Stimulated activated CD8-positive, alpha-beta memory T cell treated with anti-CD3 and anti-CD28 coated beads, Interleukin-12 subunit alpha, Interleukin-12 subunit beta, amount 100 ng/mL, for 1 hour (primary cell): Measurements from ENCODE around the gene GOLGA5.
"Not testable (repeated sequence)": the region's sequence is repeated elsewhere in the genome, so short reads cannot be mapped to it uniquely, and the experiment has no call there.

ENCODE experiments used
- DNase-seq: peaks from one replicate; pipeline ENCODE4 v3.0.0-alpha.2; 2020; ENCODE audit warnings: low read depth

The GOLGA5 gene

DNA sequence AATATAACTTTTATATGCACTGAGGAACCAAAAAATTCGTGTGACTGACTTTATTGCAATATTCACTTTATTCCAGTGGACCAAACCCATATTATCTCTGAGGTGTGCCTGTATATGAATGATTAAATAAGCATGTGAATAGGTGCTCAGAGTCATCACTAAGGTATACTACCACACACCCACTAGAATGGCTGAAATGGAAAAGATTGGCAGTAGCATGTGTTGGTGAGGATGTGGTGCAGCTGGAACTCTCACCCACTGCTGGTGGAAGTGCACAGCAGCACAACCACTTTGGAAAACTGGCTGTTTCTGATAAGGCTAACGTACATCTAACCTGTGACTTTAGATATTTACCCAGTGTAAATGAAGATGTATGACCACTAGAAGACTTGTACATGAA, 36.8 kb downstream of the GOLGA5 start:
- DNase-seq, result no peak

- no peak for DNase-seq
Observed at GRCh38 chr14:92832137-92832700, 38.1 kb downstream of the GOLGA5 start.

DNA sequence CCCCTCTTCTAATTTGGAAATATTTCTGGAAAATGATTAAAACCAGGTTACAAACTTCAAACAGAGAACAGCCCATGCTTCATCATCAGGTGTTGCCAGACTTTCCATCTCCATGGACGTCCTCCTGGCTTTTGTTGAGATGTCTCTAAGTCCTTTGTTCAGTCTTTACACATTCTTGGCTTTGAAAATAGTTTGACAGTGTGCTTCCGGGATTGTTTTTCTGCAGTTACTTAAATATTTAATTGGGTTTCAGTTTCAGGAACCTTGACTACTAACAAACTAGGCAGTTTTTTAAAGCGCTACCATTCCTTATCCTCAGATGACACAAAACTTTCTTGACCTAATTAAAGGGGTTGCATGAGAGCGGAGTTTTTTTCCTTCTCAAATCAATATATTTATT, 47.8 kb downstream of the GOLGA5 start:
- no peak for DNase-seq

DNA sequence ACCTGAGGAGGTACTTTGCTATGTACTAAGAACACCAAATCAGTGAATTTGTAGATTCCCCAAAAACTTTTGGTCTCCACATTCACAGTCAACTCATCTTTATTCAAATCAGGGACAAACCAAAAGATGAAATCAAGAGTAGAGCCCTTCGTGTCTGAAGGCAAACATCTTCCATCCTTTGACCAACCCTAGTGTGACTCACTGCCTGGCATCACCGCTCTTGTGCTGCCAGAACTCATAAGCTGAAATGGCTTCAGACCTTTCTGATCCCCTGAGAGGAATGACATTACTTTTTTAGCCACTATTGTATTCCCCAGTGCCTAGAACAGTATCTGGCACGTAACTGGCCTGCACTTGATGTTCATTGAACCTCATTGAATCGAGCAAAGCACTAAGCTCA, 50.1 kb downstream of the GOLGA5 start:
- DNase-seq, result no peak

DNA sequence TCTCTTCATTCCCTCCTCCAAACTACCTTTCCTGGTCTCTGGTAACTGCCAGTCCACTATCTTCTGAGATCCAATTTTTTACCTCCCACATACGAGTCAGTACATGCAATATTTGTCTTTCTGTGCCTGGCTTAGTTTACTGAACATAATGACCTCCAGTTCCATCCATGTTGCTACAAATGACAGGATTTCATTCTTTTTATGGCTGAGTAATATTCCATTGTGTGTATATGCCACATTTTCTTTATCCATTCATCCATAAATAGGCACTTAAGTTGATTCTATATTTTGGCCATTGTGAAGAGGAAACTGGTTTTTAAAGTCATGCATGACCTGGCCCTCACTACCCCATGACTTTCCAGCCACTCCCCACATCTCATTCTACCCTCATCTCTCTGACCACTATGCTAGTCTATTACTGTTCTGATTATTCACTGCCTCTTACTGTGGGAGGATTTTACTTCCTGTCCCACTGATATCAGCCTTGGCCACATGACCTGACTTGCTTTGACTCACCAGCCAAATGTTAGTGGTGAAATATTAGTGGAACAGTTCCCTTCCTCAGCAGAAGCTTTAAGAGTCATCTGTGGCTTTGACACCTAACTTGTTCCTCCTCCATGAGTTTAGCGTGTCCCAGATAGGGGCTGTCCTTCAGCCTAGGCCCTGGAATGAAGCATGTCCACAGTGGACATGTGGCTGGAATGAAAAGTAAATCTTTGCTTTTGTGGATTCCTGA, 52.2 kb downstream of the GOLGA5 start:
- DNase-seq, result no peak

GRCh38 chr14:92847278-92847677, 53.2 kb downstream of the GOLGA5 start:
- DNase-seq, result no peak

DNA sequence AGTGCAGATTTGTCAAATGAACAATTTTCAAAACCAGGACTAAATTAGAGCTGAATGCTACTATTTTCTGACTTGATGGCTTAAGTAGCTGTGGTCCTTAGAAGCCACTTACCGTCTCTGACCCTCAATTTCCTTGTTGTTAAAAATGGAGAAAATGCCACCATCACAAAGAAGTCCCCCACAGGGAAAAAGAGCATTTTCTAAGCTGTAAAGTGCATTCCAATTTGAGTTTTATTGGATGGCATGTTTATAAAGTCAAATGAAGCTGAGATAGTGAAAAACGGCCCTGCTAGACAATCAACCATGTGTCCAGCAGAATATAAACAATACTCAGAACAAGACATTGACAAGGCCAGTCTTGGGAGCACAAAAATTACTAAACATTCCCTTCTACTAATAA, 53.6 kb downstream of the GOLGA5 start:
- DNase-seq, result no peak

DNA sequence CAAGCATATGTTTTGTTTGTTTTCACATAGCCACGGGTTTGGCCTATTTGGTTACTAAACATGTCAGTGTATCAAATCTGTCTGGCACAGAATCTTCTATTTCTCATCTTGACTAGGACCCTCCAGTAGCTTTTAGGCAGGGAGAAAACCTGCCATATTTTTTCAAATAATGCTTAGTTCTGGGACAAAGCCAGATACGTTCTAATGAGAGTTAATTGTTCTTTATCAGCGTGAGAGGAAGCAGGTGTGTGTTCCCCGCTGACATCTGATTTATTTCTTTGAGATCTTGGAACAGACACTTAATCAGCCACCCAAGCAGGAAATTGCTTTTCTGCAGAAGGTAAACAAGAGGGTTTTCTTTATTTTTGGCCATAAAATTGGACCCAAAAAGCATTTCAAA, 54.8 kb downstream of the GOLGA5 start:
- DNase-seq, result no peak

GRCh38 chr14:92850492-92850891, 56.4 kb downstream of the GOLGA5 start:
- no peak for DNase-seq

GRCh38 chr14:92853136-92853535, 59.0 kb downstream of the GOLGA5 start:
- not testable (repeated sequence) for DNase-seq

- no peak for DNase-seq
Observed at GRCh38 chr14:92860049-92860840, 66.1 kb downstream of the GOLGA5 start.

DNA sequence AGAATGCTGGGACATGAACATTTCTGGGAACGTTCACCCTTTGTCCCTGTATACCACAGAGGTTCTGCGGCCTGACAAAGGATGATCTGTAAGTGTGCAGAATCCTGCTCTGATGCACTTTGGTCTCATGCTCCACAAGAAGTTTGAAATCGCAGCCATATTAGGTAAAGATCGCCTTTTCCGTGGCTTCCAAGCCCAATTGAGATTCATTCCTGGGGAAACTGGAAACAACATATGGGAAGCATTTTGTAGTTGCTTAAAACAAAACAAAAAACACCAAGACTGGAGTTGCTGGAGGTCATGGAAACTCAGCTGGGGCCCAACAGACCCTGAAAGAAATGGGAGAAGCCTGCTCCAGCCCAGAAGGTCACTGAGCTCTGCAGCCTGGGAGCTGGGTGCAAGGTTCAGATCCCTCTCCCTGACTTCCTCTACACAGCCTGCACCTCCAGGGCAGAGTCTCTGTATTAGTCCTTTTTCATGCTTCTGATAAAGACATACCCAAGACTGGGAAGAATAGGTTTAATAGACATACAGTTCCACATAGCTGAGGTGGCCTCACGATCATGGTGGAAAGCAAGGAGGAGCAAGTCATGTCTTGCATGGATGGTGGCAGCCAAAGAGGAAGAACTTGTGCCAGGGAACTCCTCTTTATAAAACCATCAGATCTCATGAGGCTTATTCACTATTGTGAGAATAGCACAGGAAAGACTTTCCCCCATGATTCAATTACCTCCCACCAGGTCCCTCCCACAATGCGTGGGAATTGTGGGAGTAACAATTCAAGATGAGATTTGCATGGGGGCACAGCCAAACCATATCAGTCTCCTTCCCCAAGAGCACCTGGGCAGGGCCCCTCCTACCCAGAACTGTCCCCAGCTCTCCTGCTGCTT, 68.0 kb downstream of the GOLGA5 start:
- DNase-seq, result no peak

DNA sequence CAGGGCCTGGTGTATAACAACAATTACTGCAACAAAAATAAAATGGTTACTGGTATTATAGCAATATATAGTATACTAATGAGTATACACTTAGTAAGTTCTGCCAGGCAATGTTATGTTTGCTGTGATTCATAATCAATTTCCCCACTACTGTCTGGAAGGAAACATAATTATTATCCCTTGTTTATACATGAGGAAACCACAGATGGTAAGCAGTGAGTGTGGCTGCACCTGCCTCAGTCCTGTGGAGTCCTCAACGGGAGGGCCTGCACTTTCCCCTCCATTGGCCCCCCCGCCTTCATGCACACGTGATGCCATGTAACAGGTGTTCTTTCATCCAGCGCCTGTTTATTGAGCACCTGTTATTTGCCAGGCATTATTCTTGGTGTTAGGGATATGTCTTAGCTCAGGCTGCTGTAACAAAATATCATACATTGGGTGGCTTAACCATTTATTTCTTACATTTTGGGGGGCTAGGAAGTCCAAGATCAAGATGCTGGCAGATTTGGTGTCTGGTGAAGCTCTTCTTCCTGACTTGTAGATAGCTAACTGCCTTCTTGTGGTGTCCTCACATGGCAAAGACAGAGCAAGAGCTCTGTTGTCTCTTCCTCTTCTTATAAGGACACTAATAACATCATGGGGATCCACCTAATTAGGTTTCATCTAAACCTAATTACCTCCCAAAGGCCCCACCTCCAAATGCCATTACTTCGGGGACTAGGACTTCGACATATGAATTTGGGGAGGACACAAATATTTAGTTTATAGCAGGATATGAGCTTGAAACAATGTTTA, 69.4 kb downstream of the GOLGA5 start:
- no peak for DNase-seq

DNA sequence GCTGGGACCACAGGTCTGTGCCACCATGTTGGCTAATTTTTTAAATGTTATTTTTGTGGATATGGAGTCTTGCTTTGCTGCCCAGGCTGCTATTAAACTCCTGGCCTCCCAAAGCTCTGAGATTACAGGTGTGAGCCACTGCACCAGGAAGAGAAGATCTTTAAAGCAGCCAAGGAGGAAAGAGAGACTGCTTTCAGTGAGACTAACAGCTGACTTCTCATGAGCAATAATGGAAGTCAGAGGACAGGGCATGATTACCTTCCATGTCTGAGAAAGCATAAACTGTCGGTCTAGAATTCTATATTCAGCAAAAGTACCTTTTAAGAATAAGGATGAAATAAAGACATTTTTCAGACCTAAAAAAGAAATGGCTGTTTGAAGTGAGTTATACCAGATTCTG, 71.6 kb downstream of the GOLGA5 start:
- no peak for DNase-seq

DNA sequence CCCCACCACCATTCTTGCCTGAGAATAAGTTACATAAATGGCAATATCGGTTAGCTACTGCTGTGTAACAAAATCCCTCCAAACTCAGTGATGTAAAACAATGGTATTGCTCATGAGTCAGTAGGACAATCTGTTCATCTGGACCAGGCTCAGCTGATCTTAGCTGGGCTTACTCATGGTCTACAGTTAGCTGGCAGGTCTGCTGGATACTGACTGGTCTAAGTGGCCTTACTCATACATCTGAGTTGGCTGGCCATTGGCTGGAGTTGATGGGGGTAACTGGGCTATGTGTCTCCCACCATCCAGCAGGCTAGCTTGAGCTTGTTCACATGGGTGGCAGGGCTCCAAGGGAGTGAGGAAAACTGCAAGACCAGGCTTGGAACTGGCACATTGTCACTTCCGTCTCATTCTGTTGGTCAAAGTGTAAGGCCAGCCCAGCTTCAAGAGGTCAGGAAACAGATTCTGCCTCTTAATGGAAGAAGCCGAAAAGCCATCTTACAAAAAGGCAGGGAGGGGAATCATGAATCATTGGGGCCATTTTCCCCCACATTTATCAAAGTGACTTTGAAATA, 72.2 kb downstream of the GOLGA5 start:
- no peak for DNase-seq

DNA sequence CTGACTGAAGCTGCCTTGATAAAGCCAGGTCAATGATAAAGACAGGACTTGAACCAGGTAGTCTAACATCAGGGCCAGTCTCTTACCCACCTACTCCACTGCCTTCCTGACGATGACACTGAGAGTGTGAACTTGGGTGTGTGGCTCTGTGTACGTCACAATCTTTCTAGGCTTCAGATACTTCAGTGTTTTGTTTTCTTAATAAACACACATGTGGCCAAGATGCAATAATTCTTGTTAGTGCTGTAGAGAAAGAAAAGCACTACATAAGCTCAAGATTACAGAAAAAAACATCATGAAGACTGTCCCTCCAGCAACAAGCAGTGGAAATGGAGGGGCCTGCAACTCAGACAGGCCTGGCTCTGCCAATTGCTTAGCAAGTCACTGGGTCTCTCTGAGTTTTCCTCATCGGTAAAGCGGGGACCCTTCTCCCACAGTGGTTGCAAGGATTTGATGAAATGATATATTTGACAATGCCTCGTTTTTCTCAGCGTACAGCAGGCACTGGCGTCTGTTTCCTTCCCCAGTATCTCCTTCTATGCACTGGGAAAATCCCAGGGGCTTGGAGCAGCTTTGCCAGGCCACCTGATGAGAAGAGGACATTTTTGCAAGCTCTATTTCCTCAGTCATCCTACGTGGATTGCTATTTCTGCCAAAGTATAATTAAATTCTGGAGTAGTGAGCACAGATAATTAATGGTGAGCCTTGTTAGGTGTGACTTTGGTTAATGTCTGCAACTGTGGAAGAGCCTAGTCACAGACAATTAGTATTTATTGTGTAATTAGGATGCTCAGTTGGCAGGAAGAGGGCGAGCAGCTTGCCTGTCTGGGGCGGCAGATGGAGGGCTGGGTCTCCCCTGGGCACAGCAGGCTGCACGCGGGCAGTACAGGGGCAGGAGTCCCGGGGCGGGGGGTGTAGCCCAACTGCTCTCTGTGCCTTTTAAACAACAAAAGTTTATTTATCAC, 73.1 kb downstream of the GOLGA5 start:
- no peak for DNase-seq

- no peak for DNase-seq
Observed at GRCh38 chr14:92874962-92875661, 81.0 kb downstream of the GOLGA5 start.

GRCh38 chr14:92877757-92878431, 83.8 kb downstream of the GOLGA5 start:
- DNase-seq, result no peak

DNA sequence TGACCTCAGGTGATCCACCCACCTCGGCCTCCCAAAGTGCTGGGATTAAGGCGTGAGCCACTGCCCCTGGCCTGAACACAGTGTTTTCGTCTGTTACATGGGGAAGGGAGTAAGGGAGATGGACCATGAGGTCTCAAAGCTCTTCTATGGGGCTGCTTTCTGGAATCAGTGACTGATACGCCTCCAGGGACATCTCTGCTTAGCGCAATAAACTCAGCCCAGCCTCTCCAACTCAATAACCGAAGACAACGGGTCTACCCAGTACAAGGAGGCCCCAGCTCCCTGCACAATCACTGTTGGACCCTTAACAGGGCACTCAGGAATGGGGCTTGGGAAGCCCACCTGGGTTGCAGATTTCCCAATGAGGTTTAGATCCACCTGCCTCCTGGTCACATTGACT, 86.2 kb downstream of the GOLGA5 start:
- no peak for DNase-seq
